Activated CD4-positive, CD25-positive, alpha-beta regulatory T cell treated with anti-CD3 and anti-CD28 coated beads, Interleukin-2, amount 50 U/mL, for 24 hours (primary cell): ENCODE data around the gene ITGA5.

Experiments
- ATAC-seq, 2 donors: fragments of 150-1000 bp; cut with Tn5 transposase; one replicate each; pipeline ENCODE4 v1.10.0; 2021; ENCODE audit warnings: mild to moderate bottlenecking in 1 of 2, moderate library complexity in 1 of 2

Gene ITGA5

DNA sequence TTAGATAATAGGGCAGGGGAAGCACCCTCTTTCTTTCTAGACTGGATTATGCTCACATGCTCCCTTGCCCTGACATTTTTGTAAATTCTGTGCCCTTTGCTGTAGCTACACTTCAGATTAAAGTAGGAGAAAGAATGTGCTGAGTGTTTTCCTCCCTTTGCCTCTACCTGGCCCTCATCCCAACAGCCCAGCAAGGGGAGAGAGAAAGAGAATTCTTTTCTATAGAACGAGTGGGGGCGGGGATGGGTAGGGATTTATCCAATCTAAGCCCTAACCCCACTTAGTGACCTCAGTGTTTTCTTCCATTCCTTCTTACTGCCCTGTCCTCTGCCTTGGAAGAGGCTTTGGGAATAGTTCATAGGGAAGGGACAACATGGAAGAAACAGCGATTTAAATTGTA is 68.3 kb downstream of the ITGA5 start:
- no peak for ATAC-seq

DNA sequence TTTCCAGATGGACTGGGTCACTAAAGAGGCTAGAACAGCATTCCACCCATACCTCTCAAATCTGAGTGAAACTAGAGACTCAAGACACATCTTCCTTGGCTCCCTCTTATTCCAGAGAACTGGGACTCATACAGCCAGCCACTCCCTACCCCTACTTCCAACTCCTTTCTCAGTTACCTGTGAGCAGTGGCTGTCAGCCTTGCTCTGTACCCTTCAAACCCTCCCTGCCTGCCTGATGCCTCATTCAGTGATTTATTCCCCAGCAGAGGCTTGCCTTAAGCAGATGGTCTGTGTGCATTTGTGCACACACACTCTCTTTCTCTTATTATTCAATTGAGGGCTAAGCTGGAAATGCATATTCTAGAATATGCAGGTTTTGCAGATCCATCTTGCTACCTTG is 69.4 kb downstream of the ITGA5 start:
- no peak for ATAC-seq

DNA sequence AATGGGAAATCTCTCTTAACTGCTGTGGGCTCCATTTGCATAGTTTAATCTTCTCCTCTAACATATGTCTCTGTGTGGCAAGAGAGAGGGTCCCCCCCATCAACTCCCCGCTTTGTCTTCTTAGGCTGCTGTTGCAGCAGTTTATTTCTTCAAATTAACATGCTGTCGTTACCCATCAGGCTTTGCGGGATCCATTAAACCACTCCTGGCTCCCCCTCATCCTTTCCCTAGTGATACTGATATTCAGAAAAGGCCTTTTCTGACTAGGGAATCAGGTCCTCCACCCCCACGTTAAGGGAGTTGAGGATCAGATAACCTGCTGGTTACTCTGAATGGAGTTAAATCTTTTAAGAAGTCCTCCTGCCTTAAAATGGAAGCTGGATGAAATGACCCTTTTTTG is 70.0 kb downstream of the ITGA5 start:
- no peak for ATAC-seq
